ENCODE data around the gene HOXD12.

DNA sequence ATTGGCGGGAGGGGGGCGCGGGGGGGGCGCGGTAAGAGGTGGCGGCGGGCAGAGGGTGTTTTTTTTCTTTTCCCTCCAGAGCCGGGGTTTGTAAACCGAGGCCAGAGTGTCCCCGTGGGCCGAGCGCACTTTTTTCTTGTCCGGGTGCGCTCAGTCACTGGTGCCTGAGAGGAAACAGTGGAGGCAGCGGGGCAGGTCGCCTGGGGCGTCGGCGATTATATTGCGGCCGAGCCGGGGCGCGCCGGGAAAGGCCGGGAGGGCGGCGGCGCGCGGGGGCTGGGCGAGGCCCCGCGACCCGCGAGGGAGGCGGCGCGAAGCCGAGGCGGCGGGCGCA lies 30.2 kb downstream of the HOXD12 start:
- TF ChIP-seq EZH2 (optimal IDR thresholded peaks at IDR 0.05; ENCODE audit: low read depth, low read length) (no peak), CTCF (IDR thresholded peaks at IDR 0.05; ENCODE audit: low read length) (no peak), EZH2phosphoT487 (IDR thresholded peaks at IDR 0.05; ENCODE audit: low read length) (no peak)

Measured in MM.1S (cell line).